Measurements from ENCODE around the gene C4orf50. TPM values are rescaled to one million over a fixed set of nuclear protein-coding genes. Genes with fewer than 3 reads are reported as not detected.

C4orf50 gene
- total and polyA plus RNA-seq, 10 of the 15 experiments (the other 5 are each of a cell fraction or from before 2014, with no cell fraction given): 0.04 to 0.09 (median 0.05) TPM; not detected in 3

DNA sequence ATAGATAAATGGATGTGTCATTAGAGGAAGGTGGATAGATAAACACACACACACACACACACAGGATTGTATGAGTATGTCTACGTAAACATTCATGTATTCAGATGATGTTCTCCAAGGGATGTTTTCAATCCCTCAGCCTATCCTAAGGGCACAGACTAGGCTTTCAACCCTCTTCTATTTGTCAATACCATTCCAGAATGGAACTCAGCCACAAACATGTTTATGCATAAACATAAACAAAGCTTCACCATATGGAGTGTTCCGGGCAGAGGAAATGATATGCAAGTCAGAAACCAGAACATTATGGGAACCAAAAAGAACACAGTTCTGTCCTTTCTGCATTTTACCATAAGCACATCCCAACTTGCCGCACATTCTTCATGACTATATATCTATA is 150.4 kb downstream of the C4orf50 start:
- ChIA-PET RAD21 (ENCODE audit: unreplicated experiment) (no interaction called here), SMC1A (ENCODE audit: uncharacterized antibody, unreplicated experiment) (interaction anchor here (0.5 kb wide), 1 partner anchor 22 kb away, joined by 3 read pairs; no protein-coding TSS in a partner anchor), CTCF (no interaction called here), POLR2A (no interaction called here)
- ATAC-seq (no peak), FAIRE-seq (no peak), DNase-seq (ENCODE audit: low read depth, low spot score) (no peak)
- intact Hi-C loops (cut with micrococcal nuclease; ENCODE audit: unreplicated experiment) (no loop called here), in situ Hi-C loops (cut with MboI) (no loop called here)
- no peak overlapping the region for H2AFZ ChIP-seq (ENCODE audit: control insufficient read depth, low read depth, low read length)
- TF ChIP-seq SREBF2 (IDR thresholded peaks at IDR 0.05; ENCODE audit: low read length) (no peak), ATF7 (IDR thresholded peaks at IDR 0.05; ENCODE audit: low read depth) (no peak)
- no TSS peak for BruUV-seq (replicated peaks)
- H3K9me3 ChIP-seq (replicated peaks; ENCODE audit: control insufficient read depth, insufficient read depth, low read length): no peaks in the 10 kb centered on the region; the same call in 2 of the 3 replicates
- H3K4me3 ChIP-seq: no peak overlapping the region
- WGBS (ENCODE audit: insufficient coverage, insufficient replicate concordance, low lambda C conversion rate, missing lambda C conversion rate): 47% methylated on average over 3 of the region's 3 CpGs
- H3K79me2 ChIP-seq (ENCODE audit: control insufficient read depth, insufficient read depth, low read length): no peaks in the 10 kb centered on the region
- H3K4me2 ChIP-seq (ENCODE audit: control insufficient read depth, insufficient read depth): no peak overlapping the region
- H3K9ac ChIP-seq (ENCODE audit: control insufficient read depth, insufficient read depth, low read length): no peak overlapping the region
- H3K36me3 ChIP-seq (ENCODE audit: control insufficient read depth in 2 of 2, insufficient read depth in 2 of 2, low read length in 1 of 2): no peaks in the 10 kb centered on the region
- H4K20me1 ChIP-seq (ENCODE audit: control insufficient read depth, insufficient read depth): no peaks in the 10 kb centered on the region
- no peak overlapping the region for H3K27ac ChIP-seq (ENCODE audit: control insufficient read depth, insufficient read depth)
- H3K4me1 ChIP-seq (ENCODE audit: control insufficient read depth, insufficient read depth, low read length): no peaks in the 10 kb centered on the region
- no peaks in the 10 kb centered on the region for H3K27me3 ChIP-seq (replicated peaks in 1 of 2; ENCODE audit: control insufficient read depth in 2 of 2, insufficient read depth in 2 of 2, low read length in 1 of 2)

DNA sequence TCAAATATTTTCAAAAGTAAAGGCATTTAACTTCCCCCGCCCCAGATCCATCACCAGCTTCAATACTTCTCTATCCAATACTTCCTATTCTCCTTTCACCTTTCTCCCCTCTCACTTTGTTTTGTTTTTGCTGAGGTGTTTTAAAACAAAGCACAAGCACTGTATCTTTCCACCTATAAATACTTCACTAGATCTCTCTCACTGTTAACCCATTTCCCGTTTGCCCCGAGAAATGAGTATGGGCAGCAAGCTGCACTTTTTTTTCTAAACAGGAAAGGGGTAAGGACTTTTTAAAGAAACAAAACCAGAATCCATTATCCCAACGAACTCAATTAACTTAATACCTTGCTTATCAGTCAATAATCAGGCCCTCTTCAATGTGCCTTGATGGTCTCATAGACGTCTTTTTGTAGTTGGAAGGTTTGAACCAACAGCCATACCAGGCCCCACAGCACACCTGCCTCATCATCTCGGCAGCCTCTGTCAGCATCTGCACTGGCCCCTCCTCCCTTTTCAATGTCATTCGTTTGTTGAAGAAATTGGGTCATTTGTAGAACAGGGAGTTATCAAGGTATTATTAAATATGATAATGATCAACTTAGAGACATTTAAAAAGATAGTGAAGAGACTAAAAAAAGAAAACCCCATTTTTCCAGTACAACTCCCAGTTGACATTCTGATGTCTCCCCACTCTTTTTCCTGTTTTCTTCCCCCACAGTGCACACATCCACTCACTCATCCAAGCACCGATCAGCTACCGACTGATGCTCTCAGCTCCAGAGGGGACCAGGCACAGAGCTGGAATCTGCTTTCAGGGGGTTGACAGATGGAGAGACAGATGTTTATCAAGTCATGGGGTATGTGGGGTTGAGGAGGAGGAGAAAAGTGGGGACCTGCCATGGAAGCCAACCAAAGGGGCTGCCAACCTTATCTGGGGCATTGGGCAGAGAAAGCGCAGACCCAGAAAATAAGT is 151.1 kb downstream of the C4orf50 start:
- H3K9ac ChIP-seq (ENCODE audit: control insufficient read depth, insufficient read depth, low read length): no peak overlapping the region
- intact Hi-C loops (cut with micrococcal nuclease; ENCODE audit: unreplicated experiment) (no loop called here), in situ Hi-C loops (cut with MboI) (no loop called here)
- no peak overlapping the region for H3K4me2 ChIP-seq (ENCODE audit: control insufficient read depth, insufficient read depth)
- ATAC-seq (no peak), FAIRE-seq (no peak), DNase-seq (ENCODE audit: low read depth, low spot score) (no peak)
- 33% methylated on average over 10 of the region's 10 CpGs for WGBS (ENCODE audit: insufficient coverage, insufficient replicate concordance, low lambda C conversion rate, missing lambda C conversion rate)
- no peaks in the 10 kb centered on the region for H3K36me3 ChIP-seq (ENCODE audit: control insufficient read depth in 2 of 2, insufficient read depth in 2 of 2, low read length in 1 of 2)
- H3K9me3 ChIP-seq (replicated peaks; ENCODE audit: control insufficient read depth, insufficient read depth, low read length): no peaks in the 10 kb centered on the region; the same call in 2 of the 3 replicates
- H2AFZ ChIP-seq (ENCODE audit: control insufficient read depth, low read depth, low read length): no peak overlapping the region
- RAD21 ChIA-PET (ENCODE audit: unreplicated experiment): no interaction called here
- no peak for TF ChIP-seq CBX5 (IDR thresholded peaks at IDR 0.05; ENCODE audit: low read depth)
- TF ChIP-seq, protein P1, sequence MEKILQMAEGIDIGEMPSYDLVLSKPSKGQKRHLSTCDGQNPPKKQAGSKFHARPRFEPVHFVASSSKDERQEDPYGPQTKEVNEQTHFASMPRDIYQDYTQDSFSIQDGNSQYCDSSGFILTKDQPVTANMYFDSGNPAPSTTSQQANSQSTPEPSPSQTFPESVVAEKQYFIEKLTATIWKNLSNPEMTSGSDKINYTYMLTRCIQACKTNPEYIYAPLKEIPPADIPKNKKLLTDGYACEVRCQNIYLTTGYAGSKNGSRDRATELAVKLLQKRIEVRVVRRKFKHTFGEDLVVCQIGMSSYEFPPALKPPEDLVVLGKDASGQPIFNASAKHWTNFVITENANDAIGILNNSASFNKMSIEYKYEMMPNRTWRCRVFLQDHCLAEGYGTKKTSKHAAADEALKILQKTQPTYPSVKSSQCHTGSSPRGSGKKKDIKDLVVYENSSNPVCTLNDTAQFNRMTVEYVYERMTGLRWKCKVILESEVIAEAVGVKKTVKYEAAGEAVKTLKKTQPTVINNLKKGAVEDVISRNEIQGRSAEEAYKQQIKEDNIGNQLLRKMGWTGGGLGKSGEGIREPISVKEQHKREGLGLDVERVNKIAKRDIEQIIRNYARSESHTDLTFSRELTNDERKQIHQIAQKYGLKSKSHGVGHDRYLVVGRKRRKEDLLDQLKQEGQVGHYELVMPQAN (conservative IDR thresholded peaks at IDR 0.05): no peak
- no peak for TF ChIP-seq SUPT20H (IDR thresholded peaks at IDR 0.05; ENCODE audit: borderline replicate concordance, control insufficient read depth, low read depth, low read length)
- no peak for TF ChIP-seq STAT1 (conservative IDR thresholded peaks at IDR 0.05)
- TF ChIP-seq CREM (IDR thresholded peaks at IDR 0.05; ENCODE audit: low read depth): no peak
- no peak for TF ChIP-seq SMARCA5 (IDR thresholded peaks at IDR 0.05)
- no peak for TF ChIP-seq CHD4 (IDR thresholded peaks at IDR 0.05)
- CTCF ChIA-PET: no interaction called here
- H4K20me1 ChIP-seq (ENCODE audit: control insufficient read depth, insufficient read depth): no peaks in the 10 kb centered on the region
- H3K27me3 ChIP-seq (replicated peaks in 1 of 2; ENCODE audit: control insufficient read depth in 2 of 2, insufficient read depth in 2 of 2, low read length in 1 of 2): no peaks in the 10 kb centered on the region
- H3K4me3 ChIP-seq: no peak overlapping the region
- H3K4me1 ChIP-seq (ENCODE audit: control insufficient read depth, insufficient read depth, low read length): no peaks in the 10 kb centered on the region
- no TSS peak for BruUV-seq (replicated peaks)
- H3K79me2 ChIP-seq (ENCODE audit: control insufficient read depth, insufficient read depth, low read length): no peaks in the 10 kb centered on the region
- SMC1A ChIA-PET (ENCODE audit: uncharacterized antibody, unreplicated experiment): interaction anchor here (0.5 kb wide), 1 partner anchor 21 kb away, joined by 3 read pairs; no protein-coding TSS in a partner anchor
- H3K27ac ChIP-seq (ENCODE audit: control insufficient read depth, insufficient read depth): no peak overlapping the region
- POLR2A ChIA-PET: no interaction called here

Measured in GM12878 (cell line).